ENCODE results near the gene GGA1.
"Not testable (repeated sequence)": the region's sequence is repeated elsewhere in the genome, so short reads cannot be mapped to it uniquely, and the experiment has no call there.

The GGA1 gene

DNA sequence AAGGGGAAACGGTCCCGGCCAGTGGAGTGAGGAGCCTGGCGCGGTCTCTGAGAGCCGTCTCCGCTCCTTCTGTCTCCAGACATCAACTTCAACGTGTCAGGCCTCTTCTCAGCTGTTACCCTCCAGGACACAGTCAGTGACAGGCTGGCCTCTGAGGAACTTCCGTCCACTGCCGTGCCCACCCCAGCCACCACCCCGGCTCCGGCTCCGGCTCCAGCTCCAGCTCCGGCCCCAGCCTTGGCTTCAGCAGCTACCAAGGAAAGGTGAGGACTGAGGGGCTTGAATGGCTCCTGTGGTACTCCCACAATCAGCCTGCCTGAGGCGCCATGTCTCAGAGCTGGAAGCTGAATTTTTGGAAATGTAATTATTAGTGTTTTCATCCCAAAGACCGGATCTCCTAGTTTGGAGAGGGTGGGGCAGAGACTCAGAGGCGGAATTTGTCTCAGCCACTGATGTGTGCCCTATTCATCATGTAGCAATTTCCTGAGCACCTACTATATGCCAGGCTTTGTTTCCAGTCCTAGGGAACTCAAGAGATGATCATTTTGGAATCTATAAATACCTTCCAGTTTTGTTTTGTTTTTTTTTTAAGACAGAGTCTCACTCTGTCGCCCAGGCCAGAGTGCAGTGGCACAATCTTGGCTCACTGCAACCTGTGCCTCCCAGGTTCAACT lies 42.0 kb downstream of the GGA1 start:
- DNase-seq (ENCODE audit: low read depth in 2 of 2): no peak

DNA sequence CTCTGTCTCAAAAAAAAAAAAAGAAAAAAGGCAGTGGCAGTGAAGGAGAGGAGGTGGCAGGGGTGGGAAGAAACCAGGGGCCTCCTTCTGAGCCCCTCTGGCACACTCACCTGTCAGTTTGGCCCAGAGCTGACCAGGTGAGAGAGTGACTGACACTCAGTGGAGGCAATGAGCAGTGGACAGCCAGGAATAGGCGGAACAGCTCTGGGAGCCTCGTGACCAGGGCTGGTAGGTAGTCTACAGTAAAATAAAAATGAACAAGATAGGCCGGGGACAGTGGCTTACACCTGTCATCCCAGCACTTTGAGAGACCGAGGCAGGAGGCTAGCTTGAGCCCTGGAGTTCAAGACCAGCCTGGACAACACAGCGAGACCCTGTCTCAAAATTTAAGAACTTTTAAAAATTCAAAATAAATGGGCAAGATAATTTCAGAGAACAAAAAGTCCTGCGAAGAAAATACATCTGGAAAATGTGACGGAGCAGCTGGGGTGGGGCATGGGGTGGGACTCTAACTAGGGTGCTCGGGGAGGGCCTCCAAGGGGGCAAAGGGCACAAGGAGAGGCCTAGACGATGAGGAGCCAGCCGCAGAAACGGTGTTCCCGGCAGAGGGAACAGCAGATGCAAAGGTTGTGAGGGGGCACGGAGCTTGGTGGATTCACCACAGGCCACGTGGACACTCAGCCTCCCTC lies 46.1 kb downstream of the GGA1 start:
- DNase-seq (ENCODE audit: low read depth in 2 of 2): no peak

DNA sequence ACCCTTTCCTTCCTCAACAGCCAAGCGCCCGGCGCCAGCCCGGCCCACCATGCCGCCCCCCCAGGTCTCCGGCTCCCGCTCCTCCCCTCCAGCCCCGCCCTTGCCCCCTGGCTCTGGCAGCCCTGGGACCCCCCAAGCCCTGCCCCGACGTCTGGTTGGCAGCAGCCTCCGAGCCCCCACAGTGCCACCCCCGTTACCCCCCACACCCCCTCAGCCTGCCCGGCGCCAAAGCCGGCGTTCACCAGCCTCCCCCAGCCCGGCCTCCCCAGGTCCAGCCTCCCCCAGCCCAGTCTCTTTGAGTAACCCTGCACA lies 46.6 kb downstream of the GGA1 start:
- DNase-seq (ENCODE audit: low read depth in 2 of 2): no peak

DNA sequence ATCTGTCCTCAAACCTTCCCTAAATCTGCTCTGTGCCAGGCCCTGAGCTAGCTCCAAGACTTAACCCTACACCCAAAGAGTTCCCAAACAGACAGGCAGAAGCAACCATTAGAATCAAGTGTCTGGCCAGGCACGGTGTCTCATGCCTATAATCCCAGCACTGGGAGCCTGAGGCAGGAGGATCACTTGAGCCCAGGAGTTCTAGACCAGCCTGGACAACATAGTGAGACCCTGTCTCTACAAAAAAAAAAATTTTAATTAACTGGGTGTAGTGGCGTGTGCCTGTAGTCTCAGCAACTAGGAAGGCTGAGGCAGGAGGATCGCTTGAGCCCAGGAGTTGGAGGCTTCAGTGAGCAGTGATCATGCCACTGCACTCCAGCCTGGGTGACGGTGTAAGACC lies 47.9 kb downstream of the GGA1 start:
- not testable (repeated sequence) for DNase-seq (ENCODE audit: low read depth in 2 of 2)

DNA sequence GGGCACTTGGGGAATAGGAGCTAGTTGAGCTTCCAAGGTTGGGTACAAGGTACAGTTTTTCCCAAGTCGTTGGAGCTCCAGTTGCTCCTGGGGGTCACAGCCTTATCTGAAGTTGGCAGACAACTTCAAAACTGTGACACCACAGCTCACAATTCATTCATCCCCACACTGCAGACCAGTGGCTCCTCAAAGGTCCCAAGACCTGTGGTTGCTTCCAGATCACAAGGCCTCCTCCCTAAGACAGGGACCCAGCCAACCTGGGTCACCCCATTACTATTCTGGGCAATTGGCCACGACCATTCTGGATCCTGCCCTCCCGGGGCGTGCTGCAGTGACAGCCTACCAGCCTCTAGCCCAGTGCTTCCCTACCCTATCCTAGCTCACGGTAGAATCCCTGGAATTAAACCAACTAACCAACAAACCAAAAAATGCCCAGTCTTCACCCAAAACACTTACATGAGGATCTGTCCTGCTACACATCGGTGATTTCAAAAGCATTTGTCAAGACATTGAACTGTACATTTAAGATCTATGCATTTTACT lies 49.0 kb downstream of the GGA1 start:
- no peak for DNase-seq (ENCODE audit: low read depth in 2 of 2)

DNA sequence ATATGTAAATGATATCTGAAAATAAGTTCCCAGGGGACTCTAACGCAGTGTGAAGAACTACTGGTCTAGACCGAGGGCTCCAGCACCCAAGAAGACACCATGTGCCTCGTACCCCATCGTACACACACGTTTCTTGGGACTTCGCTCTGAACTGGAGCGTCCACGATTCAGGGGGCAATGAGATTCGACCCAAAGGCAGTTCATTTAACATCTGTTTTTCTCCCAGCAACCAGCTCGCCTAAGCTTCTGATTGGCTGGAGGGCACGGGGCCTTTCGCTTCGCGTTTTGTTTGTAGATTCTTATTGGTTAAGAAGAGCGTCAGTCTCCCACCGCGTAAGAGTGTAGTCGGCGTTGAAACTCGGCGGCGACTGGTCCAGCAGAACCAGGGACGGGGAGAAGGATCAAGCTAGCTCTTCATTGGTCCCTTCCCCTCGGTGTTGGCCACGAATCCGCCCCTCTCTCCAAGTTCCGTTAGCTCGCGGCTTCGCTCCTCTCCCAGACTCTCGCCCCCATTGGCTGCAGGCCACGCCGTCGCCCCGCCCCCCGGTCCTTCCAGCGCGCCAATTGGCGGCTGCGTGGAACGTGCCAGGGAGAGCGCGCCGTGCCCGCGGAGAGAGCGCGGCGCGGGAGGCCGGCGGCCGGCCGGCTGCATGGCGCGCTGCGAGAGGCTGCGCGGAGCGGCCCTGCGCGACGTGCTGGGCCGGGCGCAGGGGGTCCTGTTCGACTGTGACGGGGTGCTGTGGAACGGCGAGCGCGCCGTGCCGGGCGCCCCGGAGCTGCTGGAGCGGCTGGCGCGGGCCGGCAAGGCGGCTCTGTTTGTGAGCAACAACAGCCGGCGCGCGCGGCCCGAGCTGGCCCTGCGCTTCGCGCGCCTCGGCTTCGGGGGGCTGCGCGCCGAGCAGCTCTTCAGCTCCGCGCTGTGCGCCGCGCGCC lies 49.8 kb downstream of the GGA1 start, which contains the start of gene PDXP:
Gene PDXP (plus strand): TSS at position 591 of the 933 bp plus-strand sequence. CDS start 60 bp downstream, at position 651.
- DNase-seq (ENCODE audit: low read depth in 2 of 2): peak; percentile 97

DNA sequence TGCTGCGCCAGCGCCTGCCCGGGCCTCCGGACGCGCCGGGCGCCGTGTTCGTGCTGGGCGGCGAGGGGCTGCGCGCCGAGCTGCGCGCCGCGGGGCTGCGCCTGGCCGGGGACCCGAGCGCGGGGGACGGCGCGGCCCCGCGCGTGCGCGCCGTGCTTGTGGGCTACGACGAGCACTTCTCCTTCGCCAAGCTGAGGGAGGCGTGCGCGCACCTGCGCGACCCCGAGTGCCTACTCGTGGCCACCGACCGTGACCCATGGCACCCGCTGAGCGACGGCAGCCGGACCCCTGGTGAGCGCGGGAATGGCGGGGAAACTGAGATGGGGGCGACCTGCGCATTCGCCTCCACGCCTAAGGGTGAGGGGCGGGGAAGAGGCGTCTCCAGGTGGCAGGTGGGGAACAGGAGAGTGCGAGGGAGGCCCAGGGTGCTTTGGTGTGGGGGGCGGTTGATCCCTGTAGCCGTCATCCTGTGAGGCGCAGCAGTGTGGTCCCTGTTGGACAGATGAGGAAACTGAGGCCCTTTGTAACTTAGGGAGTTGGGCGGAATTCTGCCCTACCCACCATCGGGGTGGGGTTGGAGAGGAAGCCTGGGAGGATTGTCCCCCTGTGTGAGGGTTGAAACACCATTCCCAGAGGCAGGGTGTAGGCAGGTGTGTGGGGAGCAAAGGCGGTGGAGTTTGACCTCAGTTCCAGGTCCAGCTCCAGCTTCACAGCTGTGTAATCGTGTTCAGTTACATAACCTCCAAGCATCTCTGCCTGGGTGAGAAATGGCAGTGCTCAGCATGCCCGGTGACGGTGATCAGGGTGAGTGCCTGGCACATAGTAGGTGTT lies 50.6 kb downstream of the GGA1 start:
- no peak for DNase-seq (ENCODE audit: low read depth in 2 of 2)

DNA sequence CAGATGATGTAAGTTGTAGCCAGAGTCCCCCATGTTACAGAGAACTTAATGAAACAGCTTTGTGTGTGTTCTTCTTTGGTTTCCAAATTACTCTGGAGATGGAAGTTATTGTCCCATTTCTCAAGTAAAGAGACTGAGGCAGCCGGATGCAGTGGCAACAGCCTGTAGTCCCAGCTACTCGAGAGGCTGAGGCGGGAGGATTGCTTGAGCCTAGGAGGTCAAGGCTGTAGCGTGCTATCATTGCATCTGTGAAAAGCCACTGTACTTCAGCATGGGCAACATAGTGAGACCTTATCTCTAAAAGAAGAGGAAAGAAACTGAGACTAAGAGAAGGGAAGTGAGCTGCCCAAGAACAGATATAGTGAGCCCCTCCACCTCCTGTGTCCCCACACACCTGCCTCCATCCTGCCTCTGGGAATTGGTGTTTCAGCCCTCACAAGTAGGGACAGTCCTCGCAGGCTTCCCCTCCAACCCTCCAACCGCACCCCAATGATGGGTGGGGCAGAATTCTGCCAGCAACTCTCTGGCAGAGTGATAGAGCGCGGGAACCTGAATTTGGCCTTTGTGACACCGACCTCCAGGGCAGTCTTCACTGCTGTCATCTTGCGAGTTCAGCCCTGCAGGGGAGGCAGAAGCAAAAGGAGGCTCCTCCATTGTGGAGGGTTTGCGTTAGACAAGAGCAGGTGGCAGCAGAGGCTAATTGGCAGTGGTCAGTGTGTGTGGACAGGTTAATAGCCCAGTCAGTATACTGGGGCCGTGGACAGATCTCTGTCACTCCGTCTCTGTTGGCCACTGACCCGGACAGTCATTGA lies 51.5 kb downstream of the GGA1 start:
- no peak for DNase-seq (ENCODE audit: low read depth in 2 of 2)

DNA sequence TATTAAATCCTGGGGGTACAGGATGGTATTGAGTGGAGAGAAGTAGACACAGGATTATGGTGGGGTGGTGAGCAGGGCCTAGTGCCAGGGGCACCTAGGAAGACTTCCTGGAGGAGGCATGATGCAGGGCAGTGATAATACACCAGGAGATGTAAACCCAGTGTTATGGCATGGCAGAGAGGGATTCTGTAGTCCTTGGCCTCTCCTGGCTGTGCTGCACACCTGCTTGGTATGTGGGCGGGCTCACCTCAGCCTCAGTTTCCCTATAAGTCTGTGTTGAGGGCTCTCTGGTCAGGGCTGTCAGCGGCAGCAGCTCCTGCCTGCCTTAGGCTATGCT lies 52.0 kb downstream of the GGA1 start:
- DNase-seq (ENCODE audit: low read depth in 2 of 2): no peak

DNA sequence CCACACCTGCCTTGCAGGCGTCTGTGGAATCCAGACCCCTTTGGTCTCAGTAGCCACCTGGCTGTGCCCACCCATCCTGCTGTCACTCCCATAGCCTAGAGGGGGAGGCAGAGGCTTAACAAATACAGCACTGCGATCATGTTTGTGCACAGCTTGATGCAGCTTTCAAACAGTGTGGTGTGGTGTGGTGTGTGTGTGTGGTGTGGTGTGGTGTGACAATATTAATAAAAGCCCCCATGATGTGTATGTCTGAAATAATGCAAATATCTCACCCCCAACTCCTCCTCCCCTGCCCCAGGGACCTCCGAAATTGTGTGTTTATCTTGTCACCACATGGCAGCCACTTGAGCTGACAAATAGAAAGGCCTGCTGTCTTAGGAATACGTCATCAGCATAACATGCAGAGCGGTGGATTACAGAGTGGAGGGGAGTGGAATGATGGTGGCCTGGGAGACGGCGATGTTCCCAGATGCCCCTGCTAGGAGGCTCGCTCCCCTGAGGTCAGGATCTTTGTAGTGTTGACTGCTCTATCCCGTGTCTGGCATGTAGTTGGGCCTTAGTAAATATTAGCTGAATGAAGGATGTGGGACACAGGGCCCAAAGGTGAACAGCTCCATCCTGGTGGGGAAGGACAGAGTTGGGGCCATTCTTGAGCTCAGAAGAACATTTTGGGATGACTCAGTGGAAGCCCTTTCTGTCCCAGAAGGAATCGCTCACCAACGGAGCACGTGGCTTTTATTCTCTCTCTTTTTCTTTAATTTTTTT lies 52.7 kb downstream of the GGA1 start:
- DNase-seq (ENCODE audit: low read depth in 2 of 2): no peak

DNA sequence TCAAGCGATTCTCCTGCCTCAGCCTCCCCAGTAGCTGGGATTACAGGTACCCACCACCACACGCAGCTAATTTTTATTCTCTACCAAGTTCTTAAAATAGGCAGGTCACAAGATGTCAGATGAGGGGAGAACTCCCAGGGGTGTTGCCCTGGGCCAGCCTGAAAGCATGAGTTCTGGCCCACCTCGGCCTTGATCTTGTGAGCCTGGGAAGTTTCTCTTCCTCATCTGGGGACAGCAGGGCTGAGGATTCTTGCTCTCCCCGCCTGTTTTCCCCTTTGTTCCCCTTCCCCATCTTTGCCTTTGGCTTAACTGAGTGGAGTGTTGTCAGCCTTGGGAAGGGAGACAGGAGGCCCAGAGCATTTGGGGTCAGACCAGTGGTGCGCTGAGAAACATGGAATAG lies 53.4 kb downstream of the GGA1 start:
- no peak for DNase-seq (ENCODE audit: low read depth in 2 of 2)

DNA sequence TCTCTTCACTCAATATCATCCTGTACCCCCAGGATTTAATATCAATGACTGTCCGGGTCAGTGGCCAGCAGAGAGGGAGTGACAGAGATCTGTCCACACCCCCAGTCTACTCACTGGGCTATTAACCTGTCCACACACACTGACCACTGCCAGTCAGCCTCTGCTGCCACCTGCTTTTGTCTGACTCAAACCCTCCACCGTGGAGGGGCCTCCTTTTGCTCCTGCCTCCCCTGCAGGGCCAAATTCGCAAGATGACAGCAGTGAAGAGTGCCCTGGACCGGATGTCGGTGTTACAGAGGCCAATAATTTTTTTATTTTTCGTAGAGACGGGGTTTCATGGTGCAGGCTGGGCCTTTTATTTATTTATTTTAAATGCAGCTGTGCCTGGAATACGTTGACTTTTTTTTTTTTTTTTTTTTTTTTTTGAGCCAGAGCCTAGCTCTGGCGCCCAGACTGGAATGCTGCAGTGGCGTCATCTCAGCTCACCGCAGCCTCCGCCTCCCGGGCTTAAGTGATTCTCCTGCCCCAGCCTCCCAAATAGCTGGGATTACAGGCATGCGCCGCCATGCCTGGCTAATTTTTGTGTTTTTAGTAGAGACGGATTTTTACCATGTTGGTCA lies 55.0 kb downstream of the GGA1 start:
- no peak for DNase-seq (ENCODE audit: low read depth in 2 of 2)

DNA sequence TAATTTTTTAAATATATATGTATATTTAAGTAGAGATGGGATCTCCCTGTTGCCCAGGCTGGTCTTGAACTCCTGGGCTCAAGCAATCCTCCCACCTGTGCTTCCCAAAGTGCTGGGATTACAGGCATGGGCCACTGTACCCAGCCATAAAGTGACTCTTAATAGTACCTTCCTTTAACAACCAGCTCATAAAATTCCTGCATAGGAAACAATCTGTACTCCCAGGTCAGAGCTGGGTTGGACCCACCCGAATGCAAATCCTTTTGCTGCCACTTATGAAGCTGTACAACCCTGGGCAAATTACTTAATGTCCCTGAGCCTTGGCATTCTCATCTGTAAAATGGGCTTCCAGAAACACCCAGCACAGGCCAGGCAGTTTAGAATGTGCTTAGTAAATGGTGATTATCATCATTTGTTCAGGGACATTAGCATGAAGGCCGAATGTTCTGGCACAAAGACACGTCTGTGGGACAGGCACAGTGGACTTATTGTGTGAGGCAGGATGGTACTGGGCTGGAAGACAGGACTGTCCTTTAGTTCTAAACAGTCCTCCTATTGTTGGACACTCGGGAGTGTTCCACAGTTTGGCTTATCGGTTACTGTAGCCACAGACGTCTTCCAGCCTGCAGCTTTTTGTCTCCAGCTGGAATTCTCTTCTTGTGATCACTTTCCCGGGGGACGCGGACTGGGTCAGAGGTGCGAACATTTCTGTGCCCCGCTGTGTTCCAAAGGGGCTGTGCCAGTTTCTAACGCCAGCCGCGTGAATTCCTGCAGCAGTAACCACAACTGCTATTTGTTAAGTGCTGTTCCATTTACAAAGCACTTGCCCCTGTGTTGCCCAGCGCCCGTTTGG lies 55.8 kb downstream of the GGA1 start:
- DNase-seq (ENCODE audit: low read depth in 2 of 2): no peak

DNA sequence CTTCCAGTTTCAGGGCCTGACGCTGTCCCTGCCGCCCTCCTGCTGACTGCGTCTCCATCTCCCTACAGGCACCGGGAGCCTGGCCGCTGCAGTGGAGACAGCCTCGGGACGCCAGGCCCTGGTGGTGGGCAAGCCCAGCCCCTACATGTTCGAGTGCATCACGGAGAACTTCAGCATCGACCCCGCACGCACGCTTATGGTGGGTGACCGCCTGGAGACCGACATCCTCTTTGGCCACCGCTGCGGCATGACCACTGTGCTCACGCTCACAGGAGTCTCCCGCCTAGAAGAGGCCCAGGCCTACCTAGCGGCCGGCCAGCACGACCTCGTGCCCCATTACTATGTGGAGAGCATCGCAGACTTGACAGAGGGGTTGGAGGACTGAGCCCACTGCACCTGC lies 56.9 kb downstream of the GGA1 start:
- no peak for DNase-seq (ENCODE audit: low read depth in 2 of 2)

DNA sequence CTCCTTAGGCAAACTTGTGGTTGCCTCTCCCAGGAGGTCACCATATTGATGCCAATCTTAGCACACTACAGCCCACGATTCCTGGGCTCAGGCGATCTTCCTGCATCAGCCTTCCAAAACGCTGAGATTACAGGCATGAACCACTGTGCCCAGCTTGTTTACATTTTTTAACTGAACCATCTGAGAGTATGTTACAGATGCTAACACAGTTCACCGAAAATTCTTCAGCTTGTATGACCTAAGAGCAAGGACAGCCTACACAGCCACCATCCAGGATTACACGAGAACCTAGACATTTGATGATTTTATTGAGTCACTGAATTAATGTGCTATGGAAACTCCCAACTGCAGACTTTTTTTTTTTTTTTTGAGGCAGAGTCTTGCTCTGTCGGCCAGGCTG lies 61.0 kb downstream of the GGA1 start:
- DNase-seq (ENCODE audit: low read depth in 2 of 2): no peak

DNA sequence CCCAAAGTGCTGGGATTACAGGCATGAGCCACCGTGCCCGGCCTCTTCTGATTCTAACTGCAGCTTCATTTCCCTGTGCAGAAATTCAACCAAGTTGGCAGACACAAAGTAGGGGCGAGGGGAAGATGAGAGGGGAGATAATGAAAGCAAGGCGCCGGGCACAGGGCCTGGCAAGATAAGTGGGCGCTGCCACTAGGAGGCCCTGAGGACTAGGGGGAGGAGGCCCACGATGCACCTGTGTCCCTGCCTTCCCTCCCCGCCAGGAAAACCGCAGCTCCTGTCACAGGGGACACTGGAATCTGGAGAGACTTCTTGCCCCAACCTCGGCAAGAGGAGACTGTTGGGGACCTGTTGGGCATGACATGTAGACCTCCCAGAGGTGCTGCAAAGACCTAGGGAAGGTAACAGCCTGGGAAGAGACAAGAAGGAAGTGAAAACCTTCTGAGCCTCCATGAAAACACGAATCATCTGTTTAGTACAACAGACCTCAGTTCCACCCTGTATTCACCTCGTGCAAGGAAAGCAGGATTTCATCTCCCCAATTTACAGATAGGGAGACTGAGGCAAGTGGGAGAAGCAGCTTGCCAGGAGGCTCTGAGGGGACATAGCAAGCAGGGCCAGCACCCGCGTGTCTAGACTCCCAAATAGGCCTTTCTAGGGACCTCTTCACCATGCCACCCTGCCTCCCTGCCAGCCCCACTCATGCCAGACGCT lies 63.7 kb downstream of the GGA1 start:
- no peak for DNase-seq (ENCODE audit: low read depth in 2 of 2)

DNA sequence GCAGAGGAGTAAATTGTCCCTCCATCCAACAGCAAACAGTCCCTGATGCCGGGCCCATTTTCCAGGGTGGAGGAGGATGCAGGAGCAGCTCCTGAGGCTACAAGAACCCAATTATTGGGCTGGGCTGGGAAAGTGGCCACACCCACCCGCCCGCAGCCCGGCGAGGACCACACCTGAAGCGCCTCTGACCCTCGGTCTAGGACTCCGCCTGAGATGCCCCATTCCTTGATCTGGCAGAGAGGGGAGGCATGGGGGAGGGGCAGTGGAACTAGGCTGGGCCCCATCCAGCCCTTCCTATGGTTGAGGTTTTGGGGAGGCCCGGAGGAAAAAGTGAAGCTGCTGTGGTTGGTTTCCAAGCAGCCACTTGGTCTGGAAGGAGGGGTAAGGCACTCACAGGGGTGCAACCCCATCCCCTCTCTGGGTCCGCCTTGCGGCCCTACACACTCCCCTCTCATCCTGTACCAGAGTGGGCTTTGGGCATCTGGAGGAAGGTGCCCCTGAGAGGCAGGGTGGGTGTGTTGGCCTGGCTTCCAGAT lies 64.4 kb downstream of the GGA1 start:
- no peak for DNase-seq (ENCODE audit: low read depth in 2 of 2)

DNA sequence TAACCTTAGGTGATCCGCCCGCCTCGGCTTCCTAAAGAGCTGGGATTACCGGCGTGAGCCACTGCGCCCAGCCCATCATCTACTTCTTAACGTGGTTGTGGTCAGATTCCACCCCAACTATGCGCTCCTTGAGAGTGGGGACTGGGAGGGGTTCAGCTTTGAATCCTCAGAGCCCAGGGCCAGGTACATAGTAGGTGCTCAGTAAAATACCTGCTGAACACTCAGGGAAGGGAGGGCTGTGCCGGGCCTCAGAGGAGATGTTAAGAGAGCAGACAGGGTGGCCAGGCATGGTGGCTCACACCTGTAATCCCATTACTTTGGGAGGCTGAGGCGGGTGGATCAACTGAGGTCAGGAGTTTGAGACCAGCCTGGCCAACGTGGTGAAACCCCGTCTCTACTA lies 65.6 kb downstream of the GGA1 start:
- DNase-seq (ENCODE audit: low read depth in 2 of 2): no peak

Data from stimulated activated CD8-positive, alpha-beta memory T cell treated with anti-CD3 and anti-CD28 coated beads, Interleukin-15, amount 100 ng/mL, for 4 hours (primary cell).